Endothelial cell of umbilical vein (primary cell): ENCODE data around the gene TM4SF4. TPM values are rescaled to one million over a fixed set of nuclear protein-coding genes. Genes with fewer than 3 reads are reported as not detected.

Source experiments
- BruUV-seq: library from RNA; stranded (reverse); fragments of 400-500 nt; replicated peaks from 2 replicates; lab custom pipeline; 2021; lab: Mats Ljungman, UMichigan
- CTCF ChIA-PET: fragments of 300-600, 350-600 bp; sonication (Branson Sonifier 250); formaldehyde crosslinking; loops from one replicate; lab custom pipeline; 2021; ENCODE audit warnings: antibody characterized with exemption, inconsistent platforms; lab: Charles Lee
- POLR2A ChIA-PET: fragments of 300-600, 350-600 bp; sonication (Branson Sonifier 250); formaldehyde crosslinking; loops from one replicate; lab custom pipeline; 2021; ENCODE audit warnings: antibody characterized with exemption, inconsistent platforms; lab: Charles Lee
- DNase-seq: peaks from one replicate; pipeline ENCODE4 v3.0.0-alpha.2; 2011; ENCODE audit warnings: low read depth, low spot score
- FAIRE-seq: peaks from 2 replicates; lab custom pipeline; 2011; peaks lifted over from hg19 to GRCh38; lab: Jason Lieb, UNC
- H2AFZ ChIP-seq: 2 replicates; pipeline ENCODE4 v1.6.0; 2012; ENCODE audit warnings: low read depth, low read length, control low read depth, inconsistent platforms
- H3K27ac ChIP-seq: 2 replicates; pipeline ENCODE4 v1.5.1; 2011; ENCODE audit warnings: low read depth, mild to moderate bottlenecking, control low read depth, low read length, moderate library complexity; ENCODE audit not compliant: insufficient read depth
- H3K27me3 ChIP-seq, 2 experiments: 2 replicates each; pipeline versions ENCODE4 v1.6.0 to v1.6.1; 2011; ENCODE audit warnings: low read length in 2 of 2, mixed read lengths in 1 of 2; ENCODE audit not compliant: control insufficient read depth in 2 of 2, insufficient read depth in 2 of 2
- H3K36me3 ChIP-seq, 2 experiments: 2 replicates in 1 of 2; 3 replicates in 1 of 2; pipeline ENCODE4 v1.5.1; 2011; ENCODE audit warnings: low read length in 2 of 2, mild to moderate bottlenecking in 1 of 2, moderate library complexity in 1 of 2; ENCODE audit not compliant: control insufficient read depth in 2 of 2, insufficient read depth in 2 of 2; ENCODE audit errors: extremely low read depth in 1 of 2
- H3K4me1 ChIP-seq: 3 replicates; pipeline ENCODE4 v1.5.1; 2011; ENCODE audit warnings: mild to moderate bottlenecking, low read length; ENCODE audit not compliant: control insufficient read depth, insufficient read depth; ENCODE audit errors: extremely low read depth
- H3K4me2 ChIP-seq: 2 replicates; pipeline ENCODE4 v1.6.1; 2011; ENCODE audit warnings: low read length, control low read depth, mixed read lengths; ENCODE audit not compliant: insufficient read depth
- H3K4me3 ChIP-seq, 3 experiments: fragments of 200-600 bp in 1 of 3; sonication (generic), shearing (Covaris generic) in 1 of 3; replicated peaks in 1 of 3; 2 replicates each; pipeline ENCODE4 v1.5.1; 2011 to 2016; ENCODE audit warnings: control low read depth in 3 of 3, low read length in 3 of 3, mild to moderate bottlenecking in 2 of 3, inconsistent platforms in 1 of 3, low read depth in 1 of 3, moderate library complexity in 1 of 3; ENCODE audit not compliant: insufficient read depth in 1 of 3
- H3K79me2 ChIP-seq: 2 replicates; pipeline ENCODE4 v1.6.0; 2012; ENCODE audit warnings: low read length, inconsistent platforms; ENCODE audit not compliant: control insufficient read depth, insufficient read depth
- H3K9ac ChIP-seq: replicated peaks from 2 replicates; pipeline ENCODE3; 2011; ENCODE audit warnings: low read length, control low read depth; ENCODE audit not compliant: insufficient read depth; ENCODE audit errors: extremely low read depth
- H3K9me1 ChIP-seq: replicated peaks from 3 replicates; pipeline ENCODE4 v1.6.0; 2011; ENCODE audit warnings: mild to moderate bottlenecking, low read length; ENCODE audit not compliant: control insufficient read depth, insufficient read depth; ENCODE audit errors: extremely low read depth
- H3K9me3 ChIP-seq: replicated peaks from 2 replicates; pipeline ENCODE4 v1.5.1; 2012; ENCODE audit warnings: low read length, inconsistent platforms; ENCODE audit not compliant: control insufficient read depth, insufficient read depth
- H4K20me1 ChIP-seq: replicated peaks from 2 replicates; pipeline ENCODE3; 2011; ENCODE audit warnings: mild to moderate bottlenecking, low read length; ENCODE audit not compliant: control insufficient read depth, insufficient read depth; ENCODE audit errors: extremely low read depth
- EZH2 ChIP-seq: IDR thresholded peaks from 2 replicates; pipeline ENCODE4 v1.6.1; 2012; ENCODE audit warnings: borderline replicate concordance, low read depth, mild to moderate bottlenecking, moderate library complexity, low read length, inconsistent platforms; ENCODE audit not compliant: severe bottlenecking
- FOS ChIP-seq: IDR thresholded peaks from 2 replicates; pipeline ENCODE4 v1.6.1; 2011; ENCODE audit warnings: mild to moderate bottlenecking, low read length, moderate library complexity, borderline replicate concordance; ENCODE audit not compliant: insufficient read depth
- GATA2 ChIP-seq: IDR thresholded peaks from 2 replicates; pipeline ENCODE4 v1.7.0; 2011; ENCODE audit warnings: low read depth, mild to moderate bottlenecking, moderate library complexity, mixed read lengths, low read length; ENCODE audit not compliant: insufficient read length, insufficient read depth
- JUN ChIP-seq: IDR thresholded peaks from 2 replicates; pipeline ENCODE4 v1.6.1; 2011; ENCODE audit warnings: borderline replicate concordance, low read depth; ENCODE audit not compliant: insufficient read length, insufficient read depth
- MAX ChIP-seq: IDR thresholded peaks from 2 replicates; pipeline ENCODE4 v1.6.1; 2011; ENCODE audit not compliant: insufficient read depth, insufficient read length
- MYC ChIP-seq: IDR thresholded peaks from one replicate; pipeline ENCODE4 v1.6.1; 2011; ENCODE audit warnings: mild to moderate bottlenecking, low read depth, low read length
- POLR2A ChIP-seq: IDR thresholded peaks from 2 replicates; pipeline ENCODE4 v1.6.1; 2012; ENCODE audit warnings: low read depth, mild to moderate bottlenecking, control low read depth, low read length
- POLR2AphosphoS5 ChIP-seq: IDR thresholded peaks from 2 replicates; pipeline ENCODE4 v1.6.1; 2012; ENCODE audit warnings: low read depth, mild to moderate bottlenecking, control low read depth, low read length, moderate library complexity; ENCODE audit not compliant: insufficient read depth
- dilution Hi-C: fragments of 300-500 bp; cut with MboI; formaldehyde crosslinking; loops from one replicate; pipeline ENCODE4 v1.15.0; 2019; ENCODE audit warnings: low sequenced_read_pairs; ENCODE audit not compliant: extremely low pct_ligation_motif_present
- intact Hi-C: fragments of 100-400 bp; cut with micrococcal nuclease; formaldehyde crosslinking; loops from one replicate; pipeline ENCODE4 v1.10.0; 2022
- polyA plus RNA-seq, 4 experiments: library from polyadenylated mRNA; depleted of rRNA in 3 of 4; stranded (reverse) in 3 of 4; unstranded in 1 of 4; fragments of >200 nt; gene quantifications; 2 replicates each; pipeline versions ENCODE4 v1.2.1 to v1.2.3, GENCODE V29; 2011 to 2012; ENCODE audit warnings: missing spikeins in 1 of 4
- total RNA-seq: library from RNA; stranded (reverse); gene quantifications from 2 replicates; pipeline ENCODE4 v1.2.3, GENCODE V29; 2021
- TF ChIP-seq, protein P1 (sequence below), 2 donors: IDR thresholded peaks; 1 replicate in 1 of 2; 2 replicates in 1 of 2; pipeline ENCODE4 v1.5.1; 2011; ENCODE audit warnings: low read length in 2 of 2, mild to moderate bottlenecking in 2 of 2, moderate library complexity in 2 of 2, control low read depth in 1 of 2, inconsistent platforms in 1 of 2, low read depth in 1 of 2; ENCODE audit not compliant: insufficient read depth in 1 of 2; ENCODE audit errors: extremely low read depth in 1 of 2

TM4SF4 gene
- total and polyA plus RNA-seq, 2 donors (not counting 3 experiments of a cell fraction or from before 2014, with no cell fraction given): not detected

DNA sequence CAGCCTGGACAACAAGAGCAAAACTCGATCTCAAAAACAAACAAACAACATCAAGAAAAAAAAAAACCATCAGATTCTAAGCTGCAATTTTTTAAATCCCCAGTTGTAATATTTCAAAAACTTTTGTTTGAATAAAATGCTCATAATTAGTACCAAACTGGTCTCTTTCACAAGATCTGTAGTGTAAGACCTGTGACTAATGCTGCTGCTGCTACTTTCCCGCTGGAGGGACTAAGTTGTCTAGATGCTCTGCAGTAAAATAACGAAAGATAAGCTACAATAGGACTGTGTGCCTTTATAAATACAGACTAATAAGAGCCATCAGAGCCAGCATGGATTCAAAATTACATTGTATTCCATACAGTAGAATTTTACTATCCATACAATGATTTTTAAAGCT lies 45.4 kb downstream of the TM4SF4 start:
- intact Hi-C loops: no loop called here
- Histone ChIP-seq H3K27me3 (no peaks in the 10 kb centered on the region), H3K9ac (no peak overlapping the region), H3K4me2 (no peak overlapping the region), H3K4me3 (no peak overlapping the region), H2AFZ (no peak overlapping the region), H3K9me3 (no peaks in the 10 kb centered on the region), H4K20me1 (no peaks in the 10 kb centered on the region), H3K9me1 (no peaks in the 10 kb centered on the region), H3K4me1 (no peaks in the 10 kb centered on the region), H3K27ac (no peak overlapping the region), H3K79me2 (peaks cover 15% of the 10 kb centered on the region), H3K36me3 (peaks cover 31 to 46% of the 10 kb centered on the region in 2 experiments)
- FAIRE-seq (no peak), DNase-seq (no peak)
- no TSS peak for BruUV-seq
- ChIA-PET POLR2A (no interaction called here), CTCF (interaction anchor here (0.9 to 1.3 kb wide), 3 partner anchors 197 to 251 kb away, joined by 3 to 5 read pairs (median 4); no protein-coding TSS in a partner anchor)
- no peak for TF ChIP-seq EZH2
- TF ChIP-seq POLR2AphosphoS5: no peak
- TF ChIP-seq GATA2: no peak
- no peak for TF ChIP-seq MAX
- no peak for TF ChIP-seq MYC
- no peak for TF ChIP-seq FOS
- TF ChIP-seq, protein P1, sequence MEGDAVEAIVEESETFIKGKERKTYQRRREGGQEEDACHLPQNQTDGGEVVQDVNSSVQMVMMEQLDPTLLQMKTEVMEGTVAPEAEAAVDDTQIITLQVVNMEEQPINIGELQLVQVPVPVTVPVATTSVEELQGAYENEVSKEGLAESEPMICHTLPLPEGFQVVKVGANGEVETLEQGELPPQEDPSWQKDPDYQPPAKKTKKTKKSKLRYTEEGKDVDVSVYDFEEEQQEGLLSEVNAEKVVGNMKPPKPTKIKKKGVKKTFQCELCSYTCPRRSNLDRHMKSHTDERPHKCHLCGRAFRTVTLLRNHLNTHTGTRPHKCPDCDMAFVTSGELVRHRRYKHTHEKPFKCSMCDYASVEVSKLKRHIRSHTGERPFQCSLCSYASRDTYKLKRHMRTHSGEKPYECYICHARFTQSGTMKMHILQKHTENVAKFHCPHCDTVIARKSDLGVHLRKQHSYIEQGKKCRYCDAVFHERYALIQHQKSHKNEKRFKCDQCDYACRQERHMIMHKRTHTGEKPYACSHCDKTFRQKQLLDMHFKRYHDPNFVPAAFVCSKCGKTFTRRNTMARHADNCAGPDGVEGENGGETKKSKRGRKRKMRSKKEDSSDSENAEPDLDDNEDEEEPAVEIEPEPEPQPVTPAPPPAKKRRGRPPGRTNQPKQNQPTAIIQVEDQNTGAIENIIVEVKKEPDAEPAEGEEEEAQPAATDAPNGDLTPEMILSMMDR (IDR thresholded peaks at IDR 0.05; ENCODE audit: extremely low read depth in 1 of 2, insufficient read depth in 1 of 2, low read depth in 1 of 2, low read length in 2 of 2): no peak
- no peak for TF ChIP-seq POLR2A
- TF ChIP-seq JUN: no peak
- dilution Hi-C loops: loop anchor here (25.0 kb wide), 1 partner anchor 217 kb away; no protein-coding TSS in a partner anchor
